ENCODE measurements around the gene FBXO11.

- TF ChIP-seq CTCF (conservative IDR thresholded peaks at IDR 0.05 in 1 of 2, IDR thresholded peaks at IDR 0.05 in 1 of 2; ENCODE audit: low read depth in 1 of 2, low read length in 2 of 2): no peak
- no peak for TF ChIP-seq EZH2 (IDR thresholded peaks at IDR 0.05; ENCODE audit: low read length, missing control alignments)
These were observed 15.5 kb downstream of the FBXO11 start for GRCh38 chr2:47890711-47891368.

Data from fibroblast of lung (primary cell).